Stimulated activated CD4-positive, alpha-beta T cell treated with anti-CD3 and anti-CD28 coated beads, Interleukin-12 subunit alpha, Interleukin-12 subunit beta, amount 100 ng/mL, for 48 hours (primary cell): ENCODE results near the gene CNTN1.
"Not testable (repeated sequence)": the region's sequence is repeated elsewhere in the genome, so short reads cannot be mapped to it uniquely, and the experiment has no call there.

Experiments used
- DNase-seq, 3 donors: peaks; one replicate each; pipeline ENCODE4 v3.0.0-alpha.2; 2020; ENCODE audit warnings: low read depth in 2 of 3, low spot score in 1 of 3

Gene CNTN1

GRCh38 chr12:41023836-41024235 lies 331.6 kb downstream of the CNTN1 start:
- no peak for DNase-seq

GRCh38 chr12:41026151-41026550 lies 333.9 kb downstream of the CNTN1 start:
- no peak for DNase-seq

- no peak for DNase-seq
Observed at GRCh38 chr12:41032386-41032785, 340.1 kb downstream of the CNTN1 start.

GRCh38 chr12:41034686-41035085 lies 342.4 kb downstream of the CNTN1 start:
- no peak for DNase-seq

- DNase-seq = no peak
Observed at GRCh38 chr12:41039461-41039860, 347.2 kb downstream of the CNTN1 start.

- no peak for DNase-seq
Observed at GRCh38 chr12:41045509-41045908, 353.3 kb downstream of the CNTN1 start.

- DNase-seq = no peak
Observed at GRCh38 chr12:41049033-41049432, 356.8 kb downstream of the CNTN1 start.

GRCh38 chr12:41051954-41052353 lies 359.7 kb downstream of the CNTN1 start:
- no peak for DNase-seq

- no peak for DNase-seq
Observed at GRCh38 chr12:41052441-41052840, 360.2 kb downstream of the CNTN1 start.

- DNase-seq = no peak
Observed at GRCh38 chr12:41053046-41053445, 360.8 kb downstream of the CNTN1 start.

GRCh38 chr12:41055875-41056577 lies 363.8 kb downstream of the CNTN1 start:
- no peak for DNase-seq

- DNase-seq = no peak
Observed at GRCh38 chr12:41058266-41058665, 366.0 kb downstream of the CNTN1 start.

GRCh38 chr12:41061192-41061591 lies 369.0 kb downstream of the CNTN1 start:
- no peak for DNase-seq

GRCh38 chr12:41064411-41064810 lies 372.2 kb downstream of the CNTN1 start:
- no peak for DNase-seq

GRCh38 chr12:41067941-41068645 lies 375.9 kb downstream of the CNTN1 start:
- DNase-seq = no peak

- DNase-seq = no peak
Observed at GRCh38 chr12:41073633-41074472, 381.6 kb downstream of the CNTN1 start.

GRCh38 chr12:41074473-41074769 lies 382.2 kb downstream of the CNTN1 start:
- DNase-seq = no peak

GRCh38 chr12:41076114-41076513 lies 383.9 kb downstream of the CNTN1 start:
- no peak for DNase-seq

- not testable (repeated sequence) for DNase-seq
Observed at GRCh38 chr12:41081241-41081640, 389.0 kb downstream of the CNTN1 start.

GRCh38 chr12:41089438-41089837 lies 397.2 kb downstream of the CNTN1 start:
- no peak for DNase-seq

GRCh38 chr12:41092115-41092514 lies 399.9 kb downstream of the CNTN1 start:
- no peak for DNase-seq

- no peak for DNase-seq
Observed at GRCh38 chr12:41096797-41097196, 404.6 kb downstream of the CNTN1 start.
